B cell (primary cell): ENCODE results near the gene KRTAP1-4. TPM values are rescaled to one million over a fixed set of nuclear protein-coding genes. Genes with fewer than 3 reads are reported as not detected.

ENCODE experiments used
- ATAC-seq: fragments of 200-7000 bp; cut with Tn5 transposase; one replicate; pipeline ENCODE4 v1.10.0; 2021; ENCODE audit warnings: low read depth, mild to moderate bottlenecking, moderate number of reproducible peaks, moderate library complexity
- CTCF ChIA-PET: fragments of 350-600 bp; sonication (Branson Sonifier 250); formaldehyde crosslinking; loops from one replicate; lab custom pipeline; 2021; ENCODE audit warnings: antibody characterized with exemption, inconsistent platforms; lab: Charles Lee
- POLR2A ChIA-PET: fragments of 350-600 bp; sonication (Branson Sonifier 250); formaldehyde crosslinking; loops from one replicate; lab custom pipeline; 2021; ENCODE audit warnings: antibody characterized with exemption; lab: Charles Lee
- DNase-seq: peaks from one replicate; pipeline ENCODE4 v3.0.0; 2013
- H2AFZ ChIP-seq: 2 replicates; pipeline ENCODE4 v1.6.1; 2012; ENCODE audit warnings: mild to moderate bottlenecking, low read depth, low read length; ENCODE audit not compliant: insufficient read depth, poor library complexity, severe bottlenecking
- H3K27ac ChIP-seq, 2 donors: 1 replicate in 1 of 2; 2 replicates in 1 of 2; pipeline ENCODE4 v1.5.1; 2012 to 2013; ENCODE audit warnings: low read length in 2 of 2, mild to moderate bottlenecking in 2 of 2, moderate library complexity in 1 of 2
- H3K27me3 ChIP-seq, 4 experiments: fragments of 200-600 bp in 1 of 4; sonication (generic) in 1 of 4; replicated peaks in 1 of 4; 1 replicate in 2 of 4; 2 replicates in 2 of 4; pipeline versions ENCODE4 v1.6.1 to v1.7.0; 2013 to 2016; ENCODE audit warnings: low read length in 3 of 4, mild to moderate bottlenecking in 2 of 4, mixed read lengths in 1 of 4, moderate library complexity in 1 of 4; ENCODE audit not compliant: insufficient read depth in 4 of 4, control insufficient read depth in 3 of 4; ENCODE audit errors: control extremely low read depth in 1 of 4
- H3K36me3 ChIP-seq, 2 experiments: replicated peaks in 1 of 2; 1 replicate in 1 of 2; 2 replicates in 1 of 2; pipeline versions ENCODE4 v1.6.1 to v1.7.1; 2013; ENCODE audit warnings: low read length in 1 of 2; ENCODE audit not compliant: insufficient read depth in 2 of 2, control insufficient read depth in 1 of 2; ENCODE audit errors: control extremely low read depth in 1 of 2, extremely low read depth in 1 of 2
- H3K4me1 ChIP-seq, 2 donors: fragments of 200-600 bp in 1 of 2; sonication (generic) in 1 of 2; 1 replicate in 1 of 2; 2 replicates in 1 of 2; pipeline versions ENCODE4 v1.5.1 to v1.6.1; 2013 to 2017; ENCODE audit warnings: low read length in 2 of 2; ENCODE audit not compliant: control insufficient read depth in 2 of 2, insufficient read depth in 2 of 2
- H3K4me2 ChIP-seq: replicated peaks from 2 replicates; pipeline ENCODE3; 2012; ENCODE audit warnings: mild to moderate bottlenecking, low read depth, low read length; ENCODE audit not compliant: poor library complexity, severe bottlenecking
- H3K4me3 ChIP-seq, 5 experiments: fragments of 200-600 bp in 1 of 5; sonication (generic) in 1 of 5; 1 replicate in 3 of 5; 2 replicates in 2 of 5; pipeline versions ENCODE4 v1.5.1 to v1.7.0; 2011 to 2016; ENCODE audit warnings: low read length in 4 of 5, mild to moderate bottlenecking in 4 of 5, low read depth in 2 of 5, control low read depth in 1 of 5, moderate library complexity in 1 of 5; ENCODE audit not compliant: insufficient read depth in 1 of 5; ENCODE audit errors: control extremely low read depth in 1 of 5, extremely low read depth in 1 of 5
- H3K79me2 ChIP-seq: fragments of 200-600 bp; sonication (generic); one replicate; pipeline ENCODE4 v1.6.0; 2016; ENCODE audit warnings: low read length; ENCODE audit not compliant: control insufficient read depth, insufficient read depth
- H3K9ac ChIP-seq: fragments of 200-600 bp; sonication (generic); 2 replicates; pipeline ENCODE4 v1.6.1; 2017; ENCODE audit warnings: mild to moderate bottlenecking, low read length, moderate library complexity
- H3K9me3 ChIP-seq, 3 donors: one replicate each; pipeline versions ENCODE4 v1.6.1 to v1.7.1; 2013; ENCODE audit warnings: low read length in 2 of 3; ENCODE audit not compliant: control insufficient read depth in 2 of 3, insufficient read depth in 1 of 3; ENCODE audit errors: control extremely low read depth in 1 of 3
- H4K20me1 ChIP-seq: 2 replicates; pipeline ENCODE4 v1.6.0; 2012; ENCODE audit warnings: mild to moderate bottlenecking, low read length; ENCODE audit not compliant: insufficient read depth, control insufficient read depth, poor library complexity, severe bottlenecking
- H3K27ac Mint-ChIP-seq: one replicate; pipeline ENCODE4 v1.8.0; 2021; ENCODE audit warnings: mixed read lengths
- H3K27me3 Mint-ChIP-seq: one replicate; pipeline ENCODE4 v1.8.0; 2021; ENCODE audit warnings: mixed read lengths
- H3K4me1 Mint-ChIP-seq: one replicate; pipeline ENCODE4 v1.8.0; 2021; ENCODE audit warnings: mixed read lengths
- H3K4me3 Mint-ChIP-seq: one replicate; pipeline ENCODE4 v1.8.0; 2021; ENCODE audit warnings: mixed read lengths
- H3K9me3 Mint-ChIP-seq: one replicate; pipeline ENCODE4 v1.8.0; 2022; ENCODE audit warnings: mixed read lengths; ENCODE audit not compliant: insufficient read depth
- CTCF ChIP-seq: fragments of 200-600 bp; IDR thresholded peaks from one replicate; pipeline ENCODE4 v1.8.0; 2022; ENCODE audit warnings: antibody characterized with exemption, mild to moderate bottlenecking
- EZH2 ChIP-seq: IDR thresholded peaks from 2 replicates; pipeline ENCODE4 v1.6.1; 2012; ENCODE audit warnings: borderline replicate concordance, low read depth, mild to moderate bottlenecking, moderate library complexity, low read length; ENCODE audit not compliant: insufficient read depth, poor library complexity, severe bottlenecking
- WGBS: methylation state at CpG from one replicate; pipeline ENCODE4 v1.1.5; 2013; ENCODE audit warnings: missing lambda C conversion rate; ENCODE audit not compliant: insufficient coverage; 5-methylcytosine and 5-hydroxymethylcytosine counted together
- intact Hi-C: fragments of 100-400 bp; cut with micrococcal nuclease; formaldehyde crosslinking; loops from one replicate; pipeline ENCODE4 v1.10.0; 2022
- polyA plus RNA-seq: library from polyadenylated mRNA; depleted of rRNA; stranded (reverse); fragments of >200 nt; gene quantifications from 2 replicates; pipeline ENCODE4 v1.2.3, GENCODE V29; 2012
- total RNA-seq, 2 donors: library from RNA; stranded (reverse); fragments of 120-200 nt in 1 of 2; gene quantifications; 1 replicate in 1 of 2; 2 replicates in 1 of 2; pipeline versions ENCODE4 v1.2.3 to v1.2.4, GENCODE V29; 2013 to 2022

KRTAP1-4 gene
- total and polyA plus RNA-seq, 2 donors (not counting 1 experiment from before 2014, with no cell fraction given) = not detected

- no peak overlapping the region for H3K9ac ChIP-seq
- no peaks in the 10 kb centered on the region for H3K4me1 ChIP-seq
- ChIA-PET POLR2A (no interaction called here), CTCF (no interaction called here)
- H3K9me3 ChIP-seq = no peaks in the 10 kb centered on the region
- H3K27ac Mint-ChIP-seq = no peak overlapping the region
- TF ChIP-seq CTCF = no peak
- H4K20me1 ChIP-seq = no peaks in the 10 kb centered on the region
- no peak overlapping the region for H3K4me3 ChIP-seq
- ATAC-seq (no peak), DNase-seq (no peak)
- no peaks in the 10 kb centered on the region for H3K4me1 Mint-ChIP-seq
- WGBS = no CpG with 5 or more reads among the region's 2 CpGs
- H3K79me2 ChIP-seq = no peaks in the 10 kb centered on the region
- H3K27me3 ChIP-seq = peaks cover 0 to 10% (median 6%) of the 10 kb centered on the region in 4 experiments
- no peaks in the 10 kb centered on the region for H3K36me3 ChIP-seq
- H3K4me3 Mint-ChIP-seq = no peak overlapping the region
- H3K27me3 Mint-ChIP-seq = peaks cover 51% of the 10 kb centered on the region
- no peak overlapping the region for H3K27ac ChIP-seq
- intact Hi-C loops = no loop called here
- H2AFZ ChIP-seq = no peak overlapping the region
- no peak overlapping the region for H3K4me2 ChIP-seq
- H3K9me3 Mint-ChIP-seq = no peaks in the 10 kb centered on the region
These were observed 36.9 kb downstream of the KRTAP1-4 start for GRCh38 chr17:40993084-40993483.

- intact Hi-C loops = no loop called here
- Histone ChIP-seq H2AFZ (no peak overlapping the region), H3K4me2 (no peak overlapping the region), H3K36me3 (no peaks in the 10 kb centered on the region), H4K20me1 (no peaks in the 10 kb centered on the region), H3K9ac (no peak overlapping the region), H3K9me3 (no peaks in the 10 kb centered on the region), H3K79me2 (no peaks in the 10 kb centered on the region), H3K27me3 (peaks cover 0 to 9% (median 5%) of the 10 kb centered on the region in 4 experiments), H3K27ac (no peak overlapping the region), H3K4me3 (no peak overlapping the region), H3K4me1 (no peaks in the 10 kb centered on the region)
- ATAC-seq (no peak), DNase-seq (no peak)
- H3K9me3 Mint-ChIP-seq = no peaks in the 10 kb centered on the region
- CTCF ChIA-PET = no interaction called here
- H3K27ac Mint-ChIP-seq = no peak overlapping the region
- 100% methylated on average over 1 of the region's 3 CpGs for WGBS
- TF ChIP-seq EZH2 (no peak), CTCF (no peak)
- POLR2A ChIA-PET = no interaction called here
- H3K27me3 Mint-ChIP-seq = peaks cover 53% of the 10 kb centered on the region
- no peak overlapping the region for H3K4me3 Mint-ChIP-seq
- H3K4me1 Mint-ChIP-seq = no peaks in the 10 kb centered on the region
These were observed 37.3 kb downstream of the KRTAP1-4 start for GRCh38 chr17:40992666-40993065.
